Mucosa of stomach (tissue), 1 donor: Measurements from ENCODE around the gene RFXANK.

Source experiments
- H3K27me3 ChIP-seq: one replicate; pipeline ENCODE4 v1.7.0; 2013; ENCODE audit warnings: mild to moderate bottlenecking, low read length; ENCODE audit not compliant: control insufficient read depth, insufficient read depth
- H3K36me3 ChIP-seq: one replicate; pipeline ENCODE4 v1.7.0; 2013; ENCODE audit warnings: low read length; ENCODE audit not compliant: control insufficient read depth, insufficient read depth
- H3K4me1 ChIP-seq: one replicate; pipeline ENCODE4 v1.7.0; 2013; ENCODE audit warnings: mild to moderate bottlenecking, low read length; ENCODE audit not compliant: control insufficient read depth, insufficient read depth
- H3K4me3 ChIP-seq: one replicate; pipeline ENCODE4 v1.7.0; 2013; ENCODE audit warnings: low read length
- H3K9ac ChIP-seq: one replicate; pipeline ENCODE4 v1.7.0; 2013; ENCODE audit warnings: mild to moderate bottlenecking, low read length, moderate library complexity
- H3K9me3 ChIP-seq: one replicate; pipeline ENCODE4 v1.7.0; 2013; ENCODE audit warnings: mild to moderate bottlenecking, low read length, moderate library complexity; ENCODE audit not compliant: control insufficient read depth
- donor health status: Pancreatic carcinoma.

RFXANK gene

GRCh38 chr19:19155495-19156219 is 36.4 kb upstream of the RFXANK start:
- Histone ChIP-seq H3K27me3 (no peaks in the 10 kb centered on the region), H3K36me3 (no peaks in the 10 kb centered on the region), H3K9me3 (no peaks in the 10 kb centered on the region), H3K9ac (no peak overlapping the region), H3K4me1 (no peaks in the 10 kb centered on the region), H3K4me3 (no peak overlapping the region)

- H3K9ac ChIP-seq: no peak overlapping the region
- H3K36me3 ChIP-seq: no peaks in the 10 kb centered on the region
- no peaks in the 10 kb centered on the region for H3K9me3 ChIP-seq
- H3K27me3 ChIP-seq: no peaks in the 10 kb centered on the region
- H3K4me1 ChIP-seq: no peaks in the 10 kb centered on the region
- H3K4me3 ChIP-seq: no peak overlapping the region
These were observed 34.2 kb upstream of the RFXANK start for GRCh38 chr19:19157808-19158207.

- Histone ChIP-seq H3K36me3 (no peaks in the 10 kb centered on the region), H3K4me3 (no peak overlapping the region), H3K9ac (no peak overlapping the region), H3K9me3 (no peaks in the 10 kb centered on the region), H3K27me3 (no peaks in the 10 kb centered on the region), H3K4me1 (no peaks in the 10 kb centered on the region)
These were observed 32.5 kb upstream of the RFXANK start for GRCh38 chr19:19159534-19159933.

- Histone ChIP-seq H3K9ac (no peak overlapping the region), H3K36me3 (no peaks in the 10 kb centered on the region), H3K4me1 (no peaks in the 10 kb centered on the region), H3K4me3 (no peak overlapping the region), H3K27me3 (no peaks in the 10 kb centered on the region), H3K9me3 (no peaks in the 10 kb centered on the region)
These were observed 31.5 kb upstream of the RFXANK start for GRCh38 chr19:19160461-19161035.

- Histone ChIP-seq H3K9me3 (no peaks in the 10 kb centered on the region), H3K27me3 (no peaks in the 10 kb centered on the region), H3K4me3 (no peak overlapping the region), H3K36me3 (no peaks in the 10 kb centered on the region), H3K9ac (no peak overlapping the region), H3K4me1 (no peaks in the 10 kb centered on the region)
These were observed 29.6 kb upstream of the RFXANK start for GRCh38 chr19:19162495-19162894.

GRCh38 chr19:19165396-19165795 is 26.7 kb upstream of the RFXANK start:
- Histone ChIP-seq H3K9me3 (no peaks in the 10 kb centered on the region), H3K4me3 (no peak overlapping the region), H3K9ac (no peak overlapping the region), H3K36me3 (no peaks in the 10 kb centered on the region), H3K27me3 (no peaks in the 10 kb centered on the region), H3K4me1 (peaks cover 8% of the 10 kb centered on the region)

GRCh38 chr19:19167612-19168011 is 24.4 kb upstream of the RFXANK start:
- H3K36me3 ChIP-seq: no peaks in the 10 kb centered on the region
- H3K9me3 ChIP-seq: no peaks in the 10 kb centered on the region
- H3K4me1 ChIP-seq: peaks cover 12% of the 10 kb centered on the region
- no peaks in the 10 kb centered on the region for H3K27me3 ChIP-seq
- no peak overlapping the region for H3K9ac ChIP-seq
- H3K4me3 ChIP-seq: no peak overlapping the region

GRCh38 chr19:19169236-19170052 is 22.6 kb upstream of the RFXANK start:
- Histone ChIP-seq H3K9ac (no peak overlapping the region), H3K4me3 (no peak overlapping the region), H3K9me3 (no peaks in the 10 kb centered on the region), H3K27me3 (no peaks in the 10 kb centered on the region), H3K4me1 (peaks cover 12% of the 10 kb centered on the region), H3K36me3 (no peaks in the 10 kb centered on the region)

- Histone ChIP-seq H3K9ac (no peak within 1 kb of the TSS), H3K9me3 (no peaks in the 10 kb centered on the region), H3K4me1 (peaks cover 12% of the 10 kb centered on the region), H3K27me3 (no peaks in the 10 kb centered on the region), H3K4me3 (no peak within 1 kb of the TSS), H3K36me3 (no peaks in the 10 kb centered on the region)
These were observed 21.8 kb upstream of the RFXANK start, which contains the start of gene MEF2B for GRCh38 chr19:19170053-19170872. Gene MEF2B, minus strand, starts transcription at chr19:19170263. Its CDS starts 19,528 bp downstream, at chr19:19150735.

GRCh38 chr19:19170873-19171672 is 21.0 kb upstream of the RFXANK start:
- Histone ChIP-seq H3K36me3 (no peaks in the 10 kb centered on the region), H3K9ac (no peak overlapping the region), H3K27me3 (no peaks in the 10 kb centered on the region), H3K9me3 (no peaks in the 10 kb centered on the region), H3K4me1 (peaks cover 12% of the 10 kb centered on the region), H3K4me3 (no peak overlapping the region)
